ENCODE measurements around the gene JSRP1.

Gene JSRP1

GRCh38 chr19:2245273-2245672, 10.9 kb downstream of the JSRP1 start:
- DNase-seq: no peak

GRCh38 chr19:2244486-2244885, 11.7 kb downstream of the JSRP1 start:
- DNase-seq: no peak

GRCh38 chr19:2244125-2244411, 12.1 kb downstream of the JSRP1 start:
- DNase-seq: no peak

GRCh38 chr19:2243274-2244124, 12.7 kb downstream of the JSRP1 start:
- no peak for DNase-seq

DNA sequence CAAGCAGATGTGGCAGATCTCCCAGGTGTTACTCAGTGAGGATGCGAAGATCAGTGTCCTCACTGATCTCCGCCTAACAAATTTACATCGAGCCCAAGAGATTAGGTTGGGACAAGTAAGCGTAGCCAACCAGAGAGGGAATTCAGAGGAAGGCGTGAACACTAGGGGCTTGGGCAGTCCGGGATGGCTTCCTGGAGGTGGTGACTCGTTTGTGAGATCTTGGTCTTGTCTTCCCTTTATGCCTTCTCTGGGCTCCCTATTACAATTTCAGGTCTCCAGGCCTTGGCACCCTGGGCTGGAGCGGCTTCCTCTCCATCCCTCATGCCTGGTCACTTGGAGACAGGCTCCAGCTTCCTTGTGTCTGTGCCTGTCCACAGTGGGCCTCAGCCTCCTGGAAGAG, 13.4 kb downstream of the JSRP1 start:
- no peak for DNase-seq

DNA sequence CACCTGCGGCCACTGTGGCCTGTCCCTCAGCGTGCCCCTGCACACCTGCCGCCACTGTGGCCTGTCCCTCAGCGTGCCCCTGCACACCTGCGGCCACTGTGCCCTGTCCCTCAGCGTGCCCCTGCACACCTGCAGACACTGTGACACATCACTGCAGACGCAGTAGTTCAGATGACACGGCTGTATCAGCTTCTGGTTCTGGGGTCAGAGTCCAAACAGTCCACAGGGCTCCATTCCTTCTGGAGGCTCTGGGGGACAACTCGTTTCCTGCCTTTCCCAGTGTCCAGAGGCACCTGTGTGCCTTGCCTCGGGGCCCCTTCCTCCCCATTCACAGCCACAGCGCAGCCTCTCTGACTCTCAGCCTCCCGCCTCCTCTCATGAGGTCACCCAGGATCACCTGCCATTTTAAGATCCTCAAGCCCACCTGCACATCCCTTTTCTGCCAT, 14.1 kb downstream of the JSRP1 start:
- no peak for DNase-seq

DNA sequence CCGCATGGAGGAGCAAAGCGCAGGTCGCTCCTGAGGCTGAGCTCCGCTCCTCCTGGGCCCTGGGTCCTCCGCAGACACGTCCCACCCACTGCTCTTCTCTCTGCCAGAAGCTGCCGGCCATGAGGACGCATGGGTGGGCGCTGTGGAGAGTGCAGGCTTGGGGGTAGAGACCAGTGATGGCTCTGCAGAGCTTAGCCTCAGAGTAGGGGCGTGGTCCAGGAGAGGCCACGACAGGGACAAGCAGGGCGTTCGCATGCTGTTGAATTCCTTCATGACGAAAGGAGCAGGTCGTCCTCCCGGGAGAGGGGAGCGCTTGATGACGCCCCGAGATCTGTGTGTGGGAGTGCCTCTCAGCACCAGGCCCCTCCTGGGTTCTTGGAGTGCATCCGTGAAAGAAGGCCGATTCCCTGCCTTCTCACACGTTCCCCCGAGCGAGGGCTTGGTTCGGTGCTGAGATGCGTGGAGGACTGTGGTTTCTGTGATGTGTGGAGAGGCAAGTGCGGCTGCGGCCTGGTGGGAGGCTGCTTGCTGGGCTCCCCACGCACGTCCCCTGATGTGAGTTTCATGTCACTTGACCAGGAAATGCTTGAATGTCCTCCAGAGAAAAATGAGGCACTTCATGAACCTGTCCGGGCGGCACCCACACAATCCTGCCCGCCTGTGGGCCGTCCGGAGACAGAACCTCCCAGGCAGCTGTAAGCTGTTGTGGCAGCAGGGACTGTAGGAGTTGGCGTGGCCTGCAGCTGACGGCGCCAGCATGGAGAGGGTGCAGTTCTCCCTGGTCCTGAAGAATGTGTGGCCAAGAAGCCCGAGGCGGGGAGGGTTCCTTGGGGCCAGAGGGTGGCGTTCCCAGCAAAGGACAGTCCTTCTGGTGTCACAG, 15.1 kb downstream of the JSRP1 start:
- DNase-seq: no peak

- no peak for DNase-seq
These were observed 16.1 kb downstream of the JSRP1 start for GRCh38 chr19:2239771-2240770.

DNA sequence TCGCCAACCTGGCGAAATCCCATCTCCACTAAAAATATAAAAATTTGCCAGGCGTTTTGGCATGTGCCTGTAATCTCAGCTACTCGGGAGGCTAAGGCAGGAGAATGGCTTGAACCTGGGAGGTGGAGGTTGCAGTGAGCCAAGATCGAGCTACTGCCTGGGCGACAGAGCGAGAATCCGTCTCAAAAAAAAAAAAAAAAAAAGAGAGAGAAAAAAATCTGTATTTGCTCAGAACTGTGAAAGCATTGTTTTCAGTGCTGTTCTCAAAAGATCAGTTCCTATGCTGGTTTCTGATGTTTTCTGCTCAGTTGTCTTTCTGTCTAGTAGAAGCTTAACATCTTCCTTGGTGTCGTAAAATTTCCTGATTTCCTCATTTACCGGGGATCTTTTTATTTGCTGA, 17.0 kb downstream of the JSRP1 start:
- DNase-seq: no peak

DNA sequence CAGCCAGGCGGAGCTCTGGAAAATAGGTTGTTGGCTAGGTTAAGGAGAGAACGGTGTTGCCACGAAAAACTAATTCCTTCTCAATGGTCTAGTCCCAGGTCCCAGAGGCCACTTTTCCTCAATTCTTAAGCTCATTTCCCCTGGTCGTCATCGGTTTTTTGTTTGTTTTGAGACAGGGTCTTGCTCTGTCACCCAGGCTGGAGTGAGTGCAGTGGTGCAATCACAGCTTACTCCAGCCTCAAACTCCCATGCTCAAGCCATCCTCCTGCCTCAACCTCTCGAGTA, 18.4 kb downstream of the JSRP1 start:
- no peak for DNase-seq

DNA sequence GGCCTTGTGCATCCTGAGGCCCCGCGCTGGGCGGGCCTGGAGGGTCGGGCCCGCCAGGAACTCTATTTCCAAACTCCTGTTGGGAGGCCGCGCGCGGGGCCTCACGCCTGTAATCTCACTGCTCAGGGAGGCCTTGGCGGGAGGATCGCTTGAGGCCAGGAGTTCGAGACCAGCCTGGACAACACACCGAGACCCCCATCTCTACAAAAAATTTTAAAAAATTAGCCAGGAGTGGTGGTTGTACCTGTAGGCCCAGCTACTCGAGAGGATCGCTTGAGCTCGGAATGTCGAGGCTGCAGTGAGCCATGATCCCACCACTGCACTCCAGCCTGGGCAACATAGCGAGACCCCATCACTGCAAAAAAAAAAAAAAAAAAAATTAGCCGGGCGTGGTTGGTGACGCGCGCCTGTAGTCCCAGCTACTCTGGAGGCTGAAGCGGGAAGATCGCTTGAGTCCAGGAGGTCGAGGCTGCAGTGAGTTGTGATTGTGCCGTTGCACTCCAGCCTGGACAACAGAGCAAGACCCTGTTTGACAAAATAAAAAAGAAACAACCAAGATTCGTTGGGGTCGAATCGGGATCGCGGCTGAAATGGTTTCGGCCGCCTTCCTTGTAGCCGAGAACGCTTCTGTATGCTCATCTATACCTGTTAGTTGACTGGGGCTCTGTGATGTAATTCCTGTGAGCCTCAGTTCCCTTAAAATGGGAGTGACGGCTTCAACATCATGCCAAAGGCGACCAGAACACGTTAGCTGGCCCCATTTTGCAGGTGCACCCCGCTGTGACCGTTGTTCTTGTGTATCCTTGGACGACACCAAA, 19.0 kb downstream of the JSRP1 start:
- no peak for DNase-seq

DNA sequence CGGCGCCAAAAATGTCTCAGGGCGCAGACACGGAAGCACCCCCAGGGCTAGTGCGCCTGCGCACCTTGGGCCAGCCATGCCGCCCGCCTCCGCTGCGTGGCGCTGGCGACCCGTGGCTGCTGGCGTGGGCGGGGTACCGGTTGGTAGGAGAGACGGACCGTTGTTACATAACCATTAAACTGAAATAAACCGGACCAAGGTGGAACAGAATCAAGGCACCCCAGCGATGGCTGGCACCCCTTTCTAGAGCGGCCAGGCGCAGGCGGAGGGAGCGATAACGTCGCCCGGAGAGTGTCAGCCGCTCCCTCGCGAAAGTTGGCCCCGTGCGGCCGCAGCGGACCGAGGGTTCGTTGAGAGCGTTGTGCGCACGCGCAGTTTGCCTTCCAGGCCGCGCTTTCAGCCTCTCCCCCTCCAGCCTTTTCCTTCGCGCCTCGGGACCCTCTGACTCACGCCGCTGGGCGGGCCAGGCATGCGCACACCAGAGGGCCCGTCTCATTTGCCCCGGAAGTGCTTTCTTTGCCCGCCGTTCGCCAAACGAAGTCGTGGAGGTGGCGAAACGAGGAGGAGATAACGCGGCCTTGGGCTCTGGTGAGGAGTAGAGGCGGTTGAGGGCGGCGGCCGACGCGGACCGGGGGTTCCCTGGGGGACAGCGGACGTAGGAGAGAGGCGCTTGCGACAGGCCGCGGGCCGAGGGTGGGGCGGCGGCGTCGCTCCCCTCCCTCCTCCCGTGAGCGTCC, 19.7 kb downstream of the JSRP1 start, which contains the start of the genes PLEKHJ1 and SF3A2:
PLEKHJ1 (minus strand) TSS at position 16 of the 737 bp plus-strand sequence. CDS start 81 bp downstream, outside the sequence.
SF3A2 (plus strand) TSS at position 511 of the 737 bp plus-strand sequence. CDS start 6,595 bp downstream, outside the sequence.
- DNase-seq: peak; percentile 95

GRCh38 chr19:2236064-2236313, 20.2 kb downstream of the JSRP1 start:
- DNase-seq: no peak

- no peak for DNase-seq
These were observed 20.7 kb downstream of the JSRP1 start for GRCh38 chr19:2235381-2236063.

DNA sequence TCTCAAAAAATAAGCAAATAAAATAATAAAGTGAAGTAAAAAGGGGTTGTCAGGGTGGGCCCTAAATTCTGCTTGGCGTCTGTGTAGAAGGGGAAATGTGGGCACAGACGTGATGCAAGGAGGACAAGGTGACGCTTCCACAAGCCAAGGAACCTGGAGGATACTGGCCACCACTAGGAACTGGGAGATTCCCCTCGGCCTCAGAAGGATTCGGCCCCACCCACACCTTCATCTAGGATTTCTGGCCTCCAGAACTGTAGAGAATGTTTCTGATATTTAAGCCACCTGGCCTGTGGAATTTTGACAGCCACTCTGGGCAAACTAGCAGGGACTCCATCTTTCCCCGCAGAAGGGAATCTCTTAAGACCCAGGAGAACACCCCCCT, 21.2 kb downstream of the JSRP1 start:
- no peak for DNase-seq

DNA sequence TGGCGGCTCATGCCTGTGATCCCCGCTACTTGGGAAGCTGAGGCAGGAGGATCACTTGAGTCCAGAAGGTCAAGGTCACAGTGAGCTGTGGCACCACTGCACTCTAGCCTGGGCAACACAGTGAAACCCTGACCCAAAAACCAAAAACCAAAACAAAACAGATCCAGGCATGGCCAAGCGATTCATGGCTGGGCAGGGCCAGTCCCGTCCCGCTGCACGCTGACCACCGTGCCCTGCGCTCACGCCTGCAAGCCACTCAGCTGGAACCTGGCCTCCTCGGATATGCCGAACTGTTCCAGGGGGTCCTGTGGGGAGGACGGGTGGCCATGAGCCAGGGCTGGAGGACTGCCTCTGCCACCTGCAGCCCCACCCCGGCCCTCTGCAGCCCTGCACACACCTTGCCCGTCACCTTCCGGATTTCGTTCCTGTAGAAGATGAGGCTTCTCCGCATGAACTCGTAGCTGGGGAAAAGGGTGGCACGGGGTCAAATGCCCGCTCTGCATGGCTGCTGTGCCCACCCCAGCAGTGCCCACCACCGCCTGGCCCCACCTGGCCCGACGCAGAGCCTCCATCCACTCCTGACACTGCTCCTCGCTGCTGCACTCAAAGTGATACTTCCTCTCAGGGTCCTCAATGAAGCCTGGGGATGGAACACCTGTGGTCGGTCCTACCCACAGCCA, 22.5 kb downstream of the JSRP1 start:
- DNase-seq: no peak

- no peak for DNase-seq
These were observed 23.7 kb downstream of the JSRP1 start for GRCh38 chr19:2232286-2233151.

DNA sequence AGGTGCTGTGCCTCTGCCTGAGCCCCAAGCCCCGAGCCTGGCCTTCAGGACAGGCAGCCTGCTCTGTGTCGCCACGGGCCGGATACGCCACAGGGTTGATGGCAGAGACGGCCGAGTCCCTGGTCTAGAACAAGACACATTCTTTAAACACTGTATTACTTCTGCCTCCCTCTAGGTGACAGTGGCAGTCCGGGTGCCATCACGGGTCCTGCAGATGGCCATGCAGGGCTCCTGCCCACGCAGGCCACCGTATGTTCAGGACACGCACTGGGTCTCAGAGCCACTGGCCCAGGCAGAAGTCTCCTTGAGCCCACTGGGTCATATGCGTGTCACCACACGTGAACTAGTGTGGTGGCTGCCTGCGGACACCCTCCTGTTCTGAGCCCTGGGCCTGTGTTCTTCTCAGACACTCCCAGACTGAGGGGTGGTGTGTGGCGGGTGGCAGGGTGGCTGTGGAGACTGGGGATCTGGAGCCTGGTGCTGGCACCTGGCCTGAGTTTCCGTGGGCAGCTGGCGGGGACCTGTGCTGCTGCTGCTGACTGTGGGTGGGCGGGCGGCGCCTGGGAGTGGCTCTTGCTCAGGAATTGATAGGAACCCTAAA, 24.5 kb downstream of the JSRP1 start:
- no peak for DNase-seq
